ENCODE results near the gene FEV.
A peak's percentile ranks its signal among the peaks of the same experiment; 100 is the strongest.

Gene FEV

DNA sequence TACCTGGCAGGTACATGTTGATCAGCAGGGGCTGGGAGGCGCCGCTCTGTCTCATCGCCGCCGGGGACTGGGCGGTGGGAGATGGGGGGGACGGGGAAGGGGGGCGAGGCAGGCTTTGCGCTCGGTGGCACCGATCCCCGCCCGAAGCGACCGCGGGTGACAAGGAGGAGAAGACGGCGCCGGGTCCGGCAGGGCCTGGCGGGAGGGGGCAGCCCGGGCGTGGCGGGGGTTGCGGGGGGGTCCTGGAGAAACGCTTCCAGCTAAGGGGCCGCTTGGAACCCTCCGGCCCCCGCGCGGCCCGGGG, at the start of gene FEV:
Gene FEV, minus strand, starts transcription at position 164 of the 304 bp plus-strand sequence. Its CDS starts 109 bp downstream, at position 55.
- DNase-seq, result no peak

DNA sequence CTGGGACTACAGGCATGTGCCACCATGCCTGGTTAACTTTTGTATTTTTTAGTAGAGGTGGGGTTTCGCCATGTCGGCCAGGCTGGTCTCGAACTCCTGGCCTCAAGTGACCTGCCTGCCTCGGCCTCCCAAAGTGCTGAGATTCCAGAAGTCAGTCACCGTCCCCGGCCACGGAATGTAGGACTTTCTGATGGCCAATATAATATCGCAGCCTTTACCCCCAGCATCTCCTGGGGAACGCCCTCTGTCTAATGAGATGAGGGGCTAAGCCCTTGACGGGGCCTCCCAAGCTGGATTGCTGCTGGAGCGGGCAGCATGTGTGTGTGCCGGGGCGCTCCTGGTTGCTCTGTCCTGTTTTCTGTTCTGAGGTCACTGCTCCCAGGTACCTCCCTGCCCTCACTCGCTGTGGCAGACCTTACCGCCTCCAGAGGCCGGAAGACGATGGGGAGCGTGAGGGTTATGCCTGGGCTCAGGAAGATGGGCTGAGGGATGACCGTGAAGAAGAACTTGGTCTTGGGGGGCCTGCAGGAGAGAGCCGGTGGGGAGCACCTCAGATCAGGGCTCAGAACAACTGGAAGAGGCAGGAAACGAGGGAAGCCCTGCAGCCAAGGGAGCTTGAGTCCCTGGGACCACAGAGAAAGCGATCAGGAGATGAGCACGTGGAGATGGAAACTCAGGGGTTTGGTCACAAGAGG, 47.2 kb upstream of the FEV start:
- DNase-seq, result no peak

DNA sequence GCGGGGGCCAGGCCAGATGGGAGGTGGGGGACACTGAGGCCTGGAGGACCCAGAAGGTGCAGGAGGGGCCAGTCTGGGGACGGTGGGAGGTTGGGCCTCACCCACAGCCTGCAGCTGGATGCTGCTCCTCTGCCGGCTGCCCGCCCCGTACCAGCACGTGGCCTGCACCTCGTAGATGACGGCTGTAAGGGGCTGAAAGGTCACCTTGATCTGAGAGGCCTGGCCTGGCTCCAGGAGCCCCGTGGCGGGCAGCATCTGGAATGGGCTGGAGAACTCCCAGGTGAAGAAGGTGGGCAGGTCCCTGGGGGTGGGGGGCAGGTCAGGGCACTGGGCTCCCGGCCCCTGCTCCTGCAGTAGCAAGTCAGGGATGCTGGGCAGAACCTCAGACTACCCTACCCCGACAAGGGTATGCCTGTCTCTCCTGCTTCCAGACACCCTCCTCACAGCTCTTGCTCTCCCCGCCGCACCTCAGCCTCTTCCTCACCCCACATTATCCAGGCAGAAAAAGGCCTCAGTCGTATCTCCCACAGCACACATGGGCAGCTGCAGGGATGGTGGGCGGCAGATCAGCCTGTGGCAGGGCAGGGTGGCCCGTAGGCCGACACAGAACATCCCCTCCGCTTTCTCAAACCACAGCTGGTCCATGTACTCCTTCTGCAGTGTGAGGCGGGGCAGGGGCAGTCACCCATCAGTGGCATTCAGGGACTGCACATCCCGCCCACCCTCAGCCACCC, 46.2 kb upstream of the FEV start:
- no peak for DNase-seq

DNA sequence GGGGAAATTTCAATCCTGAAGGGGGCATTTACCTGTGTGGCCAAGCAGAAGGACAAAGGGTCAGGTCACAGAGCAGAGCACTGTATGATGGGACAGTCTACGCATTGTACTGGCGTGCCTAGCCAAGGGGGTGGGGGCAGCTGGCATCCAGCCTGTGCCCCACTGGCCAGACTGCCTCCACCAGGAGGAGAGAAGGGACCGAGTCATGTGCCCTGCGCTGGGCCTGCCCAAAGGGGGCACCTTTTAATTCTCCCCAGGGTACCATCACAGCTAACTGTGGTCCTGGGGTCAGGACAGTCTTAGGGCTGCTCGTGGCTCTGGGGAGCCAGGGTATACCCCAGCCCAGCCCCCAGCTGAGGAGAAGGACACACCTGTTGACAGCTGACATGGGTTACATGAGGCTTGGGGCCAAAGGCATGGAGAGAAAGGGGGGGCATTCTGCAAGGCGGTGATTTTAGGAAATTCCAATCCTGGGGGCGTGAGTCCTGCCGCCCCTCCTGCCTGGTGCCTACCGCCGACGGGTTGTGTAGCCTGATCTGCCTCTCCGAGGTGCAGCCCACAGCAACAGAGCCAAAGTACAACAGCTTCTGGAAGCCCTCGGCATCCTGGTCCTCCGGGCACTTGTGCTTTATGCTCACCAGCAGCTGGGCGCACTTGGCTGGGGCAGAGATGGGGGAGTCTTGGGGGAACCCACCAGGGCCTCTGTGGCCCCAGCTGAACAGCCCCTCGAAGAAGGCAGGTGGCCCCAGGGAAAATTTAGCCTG, 45.4 kb upstream of the FEV start:
- no peak for DNase-seq

DNA sequence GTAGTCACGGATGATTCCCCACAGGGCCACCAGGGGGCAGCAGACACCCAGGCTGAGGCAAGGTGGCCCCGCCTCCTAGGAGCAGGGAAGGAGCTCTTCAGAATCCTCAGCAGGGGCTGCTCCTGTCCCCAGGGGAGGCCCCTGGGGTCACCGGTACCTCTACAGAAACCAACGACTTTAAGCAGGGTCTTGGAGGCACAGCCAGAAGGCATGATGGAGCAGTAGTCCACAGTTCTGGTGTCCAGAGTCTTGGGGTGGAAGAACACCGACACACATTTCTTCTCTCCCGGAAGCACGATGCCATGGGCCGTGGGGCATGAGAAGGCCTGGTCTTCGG, 44.8 kb upstream of the FEV start:
- peak; percentile 76 for DNase-seq

DNA sequence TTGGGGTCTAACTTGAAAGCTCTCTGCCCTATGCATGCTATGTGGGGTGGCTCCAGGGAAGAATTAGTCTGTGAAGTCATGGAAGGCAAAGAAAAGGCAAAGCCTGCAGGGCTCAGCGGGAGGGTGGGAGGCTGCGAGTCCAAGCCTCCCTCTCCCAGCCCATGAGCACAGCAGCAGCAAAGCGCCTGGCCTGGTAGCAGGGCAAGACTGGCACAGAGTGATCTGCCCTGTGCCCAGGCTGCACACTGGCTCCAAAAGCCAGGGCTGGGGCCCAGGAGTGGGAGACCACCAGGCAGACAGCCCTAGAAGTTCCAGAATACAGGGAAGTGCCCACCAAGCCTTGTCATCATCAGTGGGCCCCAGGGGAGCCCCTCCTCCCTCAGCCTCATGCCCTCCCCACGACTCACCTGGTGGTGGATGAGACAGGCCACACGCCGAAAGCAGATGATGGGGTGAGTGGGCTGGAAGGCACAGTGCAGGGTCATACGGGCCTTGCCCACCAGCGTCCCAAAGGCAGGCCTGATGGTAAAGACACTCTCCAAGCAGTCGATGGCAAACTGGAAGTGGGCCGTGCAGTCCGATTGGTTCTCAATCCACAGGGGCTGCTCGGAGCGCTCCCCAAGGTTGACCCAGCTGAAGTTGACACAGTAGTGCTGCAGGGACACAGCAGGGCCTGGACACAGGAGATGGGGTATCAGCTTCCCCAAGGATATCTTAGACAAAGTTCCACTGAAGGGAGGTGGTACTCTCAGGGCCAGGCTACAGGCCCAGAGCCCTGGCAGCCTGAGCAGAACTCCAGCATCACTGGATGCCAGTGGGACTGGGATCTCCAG, 44.2 kb upstream of the FEV start:
- DNase-seq, result no peak

DNA sequence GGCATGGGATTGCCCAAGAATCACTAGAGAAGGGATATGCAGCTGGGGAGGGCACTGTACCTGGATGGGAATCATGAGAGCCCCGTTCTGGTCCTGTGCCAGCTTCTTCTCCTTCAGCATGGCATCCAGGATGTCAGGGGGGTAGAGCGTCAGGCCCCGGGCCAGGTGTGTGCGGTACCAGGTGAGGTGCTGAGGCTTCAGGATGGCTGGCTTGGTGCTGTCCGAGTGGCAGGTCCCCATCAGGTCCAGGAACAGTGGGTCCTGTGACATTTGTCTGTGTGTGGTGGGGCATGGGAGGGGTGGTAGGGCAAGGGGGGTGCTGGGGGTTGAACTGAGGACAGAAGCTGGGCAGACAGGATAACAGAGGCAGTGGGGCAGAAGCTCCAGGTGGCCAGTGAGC, 43.2 kb upstream of the FEV start:
- no peak for DNase-seq

DNA sequence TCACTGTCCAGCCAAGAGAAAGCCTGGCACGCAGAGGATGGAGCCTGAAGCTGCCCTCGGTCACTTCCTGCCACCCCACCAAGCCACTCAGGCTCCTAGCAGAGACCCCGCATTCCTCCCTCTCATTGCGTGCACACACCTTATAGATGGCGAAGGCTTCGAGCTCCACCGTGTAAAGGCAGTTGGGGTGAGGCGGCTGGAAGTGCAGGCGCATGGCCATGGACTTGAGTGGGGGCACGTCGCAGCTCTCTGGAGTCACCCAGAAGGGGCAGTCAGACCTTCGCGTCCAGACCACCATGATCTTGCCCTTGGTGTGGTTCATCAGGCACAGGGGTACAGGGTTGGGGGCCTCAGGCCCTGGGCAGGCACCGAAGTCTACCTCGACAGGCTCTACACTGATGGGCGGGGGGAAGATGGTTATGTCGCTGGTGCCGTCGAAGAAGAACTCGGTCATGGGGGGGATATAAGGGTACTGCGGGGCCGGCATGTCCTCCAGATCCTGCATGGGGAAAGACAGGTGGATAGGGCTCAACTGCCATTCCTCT, 42.6 kb upstream of the FEV start:
- no peak for DNase-seq

DNA sequence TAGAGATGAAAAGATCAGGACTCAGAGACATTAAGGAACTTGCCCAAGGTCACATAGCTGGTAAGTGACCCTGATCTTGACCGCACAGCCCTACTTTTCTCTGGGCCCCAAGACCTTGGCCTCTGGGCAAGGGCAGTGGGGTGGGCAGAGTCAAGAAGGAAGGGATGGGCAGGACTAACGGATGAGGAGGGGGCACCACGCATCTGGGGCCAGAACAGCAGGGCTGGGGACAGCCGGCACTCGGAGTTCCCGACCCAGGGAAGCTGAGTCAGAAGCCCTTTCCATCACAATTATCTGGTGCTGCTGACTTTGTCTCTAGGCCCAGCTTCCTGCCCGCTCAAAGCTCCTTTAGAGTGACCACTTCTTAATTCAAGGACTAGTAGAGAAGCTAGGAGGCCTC, 42.0 kb upstream of the FEV start:
- no peak for DNase-seq

DNA sequence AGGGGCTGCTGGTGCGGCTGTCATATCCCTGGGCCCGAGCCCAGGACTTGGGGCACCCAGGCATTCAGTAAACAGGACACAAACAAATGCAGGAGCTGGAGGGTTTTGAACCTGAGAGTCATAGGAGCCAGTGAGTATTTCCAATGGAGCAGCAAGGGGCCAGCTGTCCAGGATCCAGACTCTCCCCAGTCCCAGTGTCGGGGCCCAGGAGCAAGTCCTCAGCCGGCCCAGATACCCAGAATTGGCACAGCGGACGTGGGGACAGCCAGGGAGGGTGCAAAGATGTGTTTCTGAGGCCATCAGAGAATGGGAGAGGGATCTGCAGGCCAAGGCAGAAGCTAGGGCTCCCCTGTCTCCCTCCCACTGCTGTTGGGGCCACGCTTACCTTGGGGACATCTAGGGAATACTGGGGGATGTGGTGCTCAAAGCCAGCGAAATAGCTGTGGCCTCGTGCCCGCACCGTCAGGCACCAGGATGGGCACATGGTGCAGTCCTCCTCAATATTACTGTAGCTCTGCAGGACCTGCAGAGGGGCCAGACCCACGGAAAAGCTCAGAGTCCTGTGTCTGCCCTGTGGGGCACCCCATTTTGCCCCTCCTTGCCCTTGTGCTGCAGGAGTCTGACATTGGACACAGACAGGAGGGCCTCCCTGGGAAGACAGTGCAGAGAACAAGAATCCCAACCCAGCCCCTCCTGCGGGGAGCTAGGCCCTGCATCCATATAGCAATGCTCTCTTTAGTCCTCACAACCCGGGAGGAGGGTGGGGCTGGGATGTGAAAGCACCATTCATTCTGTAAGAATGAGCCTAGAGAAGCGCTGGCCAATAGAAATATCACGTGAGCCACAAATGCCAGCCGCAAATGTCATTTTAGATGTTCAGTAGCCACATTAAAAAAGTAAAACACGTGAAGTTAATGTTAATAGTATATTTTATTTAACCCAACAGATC, 40.9 kb upstream of the FEV start:
- DNase-seq, result no peak

DNA sequence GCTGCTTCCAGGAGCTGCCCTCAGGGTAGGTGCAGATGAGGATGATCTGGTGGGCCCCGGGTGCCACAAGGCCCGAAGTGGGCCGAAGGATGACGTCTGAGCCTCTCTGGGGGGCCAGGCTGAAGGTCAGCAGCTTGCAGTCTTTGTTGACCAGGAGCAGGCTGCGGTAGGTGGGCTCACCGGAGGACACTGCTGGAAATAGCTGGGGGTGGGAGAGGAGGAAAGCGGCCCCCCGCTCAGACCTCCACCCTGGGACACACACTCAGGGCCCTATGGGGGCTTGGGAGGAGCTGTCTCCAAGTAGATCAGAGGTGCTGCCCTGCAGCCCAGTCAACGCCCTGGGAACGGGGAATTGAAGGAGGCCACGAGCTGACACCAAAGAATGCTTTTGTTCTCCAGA, 39.1 kb upstream of the FEV start:
- no peak for DNase-seq

DNA sequence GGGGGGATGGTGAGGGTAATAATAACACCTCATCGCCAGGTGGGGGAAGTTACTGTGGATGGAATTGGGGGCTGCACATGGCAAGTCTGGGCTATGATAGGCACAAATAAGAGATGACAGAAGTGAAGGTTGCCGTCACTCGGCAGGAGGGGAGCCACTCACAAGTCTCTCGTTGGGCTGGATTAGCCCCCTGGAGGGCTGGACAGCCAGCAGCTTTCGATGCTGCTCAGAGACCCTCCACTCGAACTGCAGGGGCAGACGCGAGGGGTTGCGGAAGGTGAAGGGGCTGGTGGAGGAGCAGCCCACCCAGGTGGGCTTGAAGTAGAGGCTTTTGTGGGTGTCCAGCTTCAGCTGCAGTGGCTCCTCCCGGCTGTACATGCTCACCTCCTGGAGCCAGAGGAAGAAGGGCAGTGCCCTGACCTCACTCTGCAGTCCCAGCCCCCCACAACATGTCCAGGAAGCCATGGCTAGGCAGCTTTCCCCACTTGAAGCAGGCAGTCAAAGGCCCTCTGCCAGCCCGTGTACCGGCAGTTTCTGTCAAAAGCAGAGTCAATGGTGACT, 38.1 kb upstream of the FEV start:
- DNase-seq, result no peak

DNA sequence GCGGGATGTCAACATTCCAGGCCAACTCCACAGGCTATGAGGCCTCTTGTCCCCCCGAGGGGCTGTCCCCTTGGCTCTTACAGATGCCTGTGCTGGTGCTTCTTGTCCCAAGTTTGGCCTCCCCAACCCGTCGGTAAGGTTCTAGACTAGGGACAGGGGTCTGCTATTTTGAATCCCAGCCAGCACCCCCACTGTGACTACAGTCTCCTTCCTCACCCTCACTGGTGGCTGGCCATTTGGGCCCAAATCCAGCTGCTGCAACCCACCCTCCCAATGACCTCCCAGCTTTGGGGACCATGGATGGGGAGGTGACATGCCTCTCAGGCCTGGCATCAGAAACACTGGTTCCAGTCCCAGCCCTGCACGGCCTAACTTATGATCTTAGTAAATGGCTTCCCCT, 37.6 kb upstream of the FEV start:
- DNase-seq, result no peak

DNA sequence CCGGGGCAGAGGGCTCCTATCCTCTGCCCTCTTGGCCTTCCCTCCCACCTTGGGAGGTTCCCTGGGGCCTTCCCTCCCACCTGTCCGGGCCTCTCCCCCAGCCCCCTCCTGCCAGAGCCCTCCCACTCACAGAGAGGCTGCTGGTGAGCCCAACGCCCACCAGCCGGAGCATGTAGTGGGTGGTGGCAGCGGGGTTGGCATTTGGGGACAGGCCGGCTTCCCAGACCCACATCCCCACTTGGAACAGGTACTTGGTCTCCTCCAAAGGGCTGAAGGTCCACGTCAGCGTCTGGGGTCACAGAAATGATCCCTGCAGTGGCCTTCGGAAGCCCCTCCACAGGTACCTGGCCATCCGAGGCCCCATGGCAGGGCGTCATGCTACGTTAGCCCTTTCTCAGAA, 37.1 kb upstream of the FEV start:
- no peak for DNase-seq

DNA sequence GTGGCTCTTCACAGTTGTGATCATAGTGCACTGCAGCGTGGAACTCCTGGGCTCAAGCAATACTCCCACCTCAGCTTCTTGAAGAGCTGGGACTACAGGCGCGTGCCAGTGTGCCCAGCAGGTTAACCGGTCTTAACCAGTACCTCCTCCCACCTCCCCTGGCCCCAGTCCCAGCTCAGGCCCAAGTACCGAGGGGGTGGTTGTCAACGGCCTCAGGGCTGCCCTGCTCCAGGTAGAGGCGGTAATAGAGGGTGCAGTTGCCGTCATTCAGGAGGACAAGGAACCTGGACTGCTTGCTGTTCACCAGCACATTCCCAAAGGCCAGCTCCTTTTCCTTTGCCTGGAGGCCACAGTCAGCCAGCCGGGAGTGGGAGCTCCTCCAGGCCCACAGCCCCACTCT, 36.6 kb upstream of the FEV start:
- no peak for DNase-seq

DNA sequence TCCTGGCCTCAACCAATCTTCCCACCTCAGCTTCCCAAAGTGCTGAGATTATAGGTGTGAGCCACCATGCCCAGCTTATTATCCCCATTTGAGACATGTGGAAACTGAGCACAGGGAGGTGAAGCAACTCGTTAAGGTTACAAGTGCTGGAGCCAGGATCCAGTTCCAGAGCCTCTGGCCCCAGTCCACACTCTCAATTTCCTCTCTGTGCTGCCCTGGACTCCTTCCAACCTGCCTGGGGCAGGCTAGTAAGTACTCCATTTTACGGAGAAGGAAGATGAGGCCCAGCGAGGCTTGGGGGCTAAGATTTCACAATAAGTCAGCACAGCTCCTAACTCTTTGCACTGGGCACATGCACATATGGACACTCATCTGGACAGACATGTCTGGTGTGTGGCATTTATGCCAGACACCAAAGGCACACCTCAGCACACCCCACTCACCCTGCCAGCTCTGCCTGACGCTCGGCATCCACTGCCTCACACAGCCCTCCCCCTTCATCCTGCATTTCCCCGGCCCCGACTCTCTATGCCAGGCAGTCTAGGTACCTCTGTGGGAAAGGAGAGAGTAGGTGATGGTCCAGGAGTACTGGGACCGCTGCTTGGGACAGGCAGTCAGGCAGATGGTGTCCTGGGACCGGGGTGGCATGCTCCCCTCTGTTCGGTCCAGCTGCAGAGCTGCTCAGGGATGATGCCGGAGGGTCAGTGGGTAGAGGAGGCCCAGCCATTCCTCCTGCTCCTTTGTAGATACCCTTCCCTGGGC, 35.8 kb upstream of the FEV start:
- DNase-seq, result no peak

DNA sequence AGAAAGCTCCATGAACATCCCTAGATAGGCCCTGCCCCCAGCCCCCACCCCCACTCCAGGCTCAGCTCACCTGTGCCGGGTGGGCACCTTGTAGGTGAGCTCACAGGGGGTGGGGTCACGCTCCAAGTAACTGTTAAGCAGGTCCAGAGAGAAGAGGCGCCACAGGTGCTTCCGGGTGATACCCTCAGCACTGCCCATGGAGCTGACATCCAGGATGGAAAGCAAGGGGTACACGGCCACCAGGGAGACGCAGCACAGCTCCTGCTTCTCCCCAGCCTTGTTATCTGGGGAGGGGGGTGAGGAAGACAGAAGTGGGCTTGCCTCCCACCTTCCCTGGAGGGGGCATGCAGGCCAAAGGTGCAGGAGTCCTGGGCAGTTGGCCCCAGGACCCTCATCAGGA, 34.5 kb upstream of the FEV start:
- DNase-seq, result no peak

DNA sequence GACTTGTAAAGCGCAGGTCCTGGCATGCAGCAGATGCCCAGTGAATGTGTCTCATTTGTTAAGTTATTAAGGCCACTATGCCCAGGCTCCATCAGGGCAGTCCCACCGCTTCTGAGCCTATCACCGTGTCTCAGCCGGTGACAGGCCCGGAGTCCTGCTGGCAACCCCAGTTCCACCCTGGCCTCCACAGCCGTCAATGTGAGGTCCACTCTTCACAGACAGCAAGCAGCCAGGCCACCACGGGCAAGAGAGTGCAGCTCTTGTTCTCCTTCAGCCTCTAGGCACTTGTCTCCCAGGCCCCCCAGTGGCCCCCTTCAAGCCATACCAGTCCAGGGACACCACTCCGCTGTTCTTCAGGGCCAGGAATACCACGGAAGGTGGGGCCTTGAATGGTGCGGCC, 33.7 kb upstream of the FEV start:
- no peak for DNase-seq

DNA sequence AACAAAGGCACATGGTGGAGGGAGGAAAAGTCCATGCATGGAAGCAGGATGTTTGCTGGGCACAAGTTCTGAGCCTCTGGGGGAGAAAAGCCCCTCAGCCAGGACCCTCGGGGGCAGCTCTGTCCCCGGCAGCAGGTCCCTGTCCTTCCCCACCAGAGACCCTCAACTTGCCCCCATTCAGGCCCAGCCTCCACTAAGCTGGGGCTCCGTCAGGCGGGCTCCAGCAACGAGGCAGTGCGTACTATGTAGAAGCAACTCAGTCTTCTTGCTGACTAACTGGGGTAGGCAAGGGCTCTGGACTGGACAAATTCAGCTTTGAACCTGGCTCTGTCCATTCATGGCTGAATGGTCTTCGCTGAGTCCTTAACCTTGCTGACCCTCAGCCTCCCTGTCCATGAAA, 33.3 kb upstream of the FEV start:
- DNase-seq, result no peak

DNA sequence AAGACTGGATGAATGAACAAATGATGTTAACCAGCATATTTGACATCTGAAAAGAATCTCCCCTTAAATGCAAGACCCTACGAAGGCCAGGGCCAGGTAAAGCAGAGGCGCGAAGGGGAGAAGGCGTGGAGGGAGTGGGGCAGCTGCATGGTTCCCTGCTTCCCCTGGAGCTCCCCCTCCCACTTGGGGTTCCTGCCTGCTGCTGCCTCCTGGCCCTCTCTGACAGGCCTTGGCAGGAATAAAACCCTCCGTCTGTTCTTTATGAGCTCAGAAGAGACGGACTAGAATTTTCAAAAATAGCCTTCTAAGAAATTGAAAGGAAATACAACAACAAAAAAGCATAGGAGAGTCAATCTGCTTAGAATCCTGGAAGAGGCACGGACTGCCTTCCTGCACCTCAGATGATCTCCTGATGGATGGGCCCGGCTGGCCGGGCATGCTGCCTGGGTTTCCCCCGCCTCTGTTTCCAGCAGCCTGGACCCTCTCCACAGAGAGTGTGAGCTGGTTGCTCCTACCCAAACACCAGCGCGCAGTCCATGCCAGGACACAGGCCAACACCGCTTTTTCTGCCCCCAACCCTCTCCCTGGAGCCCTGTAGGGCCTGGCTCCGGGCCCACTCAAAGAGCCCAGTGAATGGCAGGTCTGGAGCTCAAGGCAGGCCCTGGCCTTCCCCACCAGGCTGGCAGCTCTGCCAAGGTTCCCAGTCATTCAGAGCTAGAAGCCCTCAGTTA, 32.4 kb upstream of the FEV start:
- DNase-seq, result no peak

All from CD4-positive, alpha-beta T cell treated with Interleukin-10 for 1 hour (primary cell).